Smooth muscle cell (in vitro differentiated cells): ENCODE results near the gene STAT5A. TPM values are rescaled to one million over a fixed set of nuclear protein-coding genes. Genes with fewer than 3 reads are reported as not detected.

ENCODE experiments used
- DNase-seq: peaks from one replicate; lab custom pipeline; 2025; ENCODE audit not compliant: unreplicated experiment; lab: John Stamatoyannopoulos, UW
- H2AFZ ChIP-seq: fragments of 200-600 bp; sonication (generic); 2 replicates; pipeline ENCODE4 v1.6.0; 2016; ENCODE audit warnings: antibody characterized with exemption, low read depth, mild to moderate bottlenecking
- H3F3A ChIP-seq: fragments of 200-600 bp; sonication (generic); 2 replicates; pipeline ENCODE4 v1.6.0; 2017; ENCODE audit warnings: antibody characterized with exemption, low read depth
- H3K27ac ChIP-seq: fragments of 200-600 bp; sonication (generic); 2 replicates; pipeline ENCODE4 v1.5.1; 2016; ENCODE audit warnings: low read depth, mild to moderate bottlenecking
- H3K27me3 ChIP-seq: fragments of 200-600 bp; sonication (generic); 2 replicates; pipeline ENCODE4 v1.6.1; 2016; ENCODE audit warnings: low read depth, mild to moderate bottlenecking
- H3K36me3 ChIP-seq: fragments of 200-600 bp; sonication (generic); 2 replicates; pipeline ENCODE4 v1.5.1; 2016; ENCODE audit warnings: low read depth
- H3K4me1 ChIP-seq: fragments of 200-600 bp; sonication (generic); 2 replicates; pipeline ENCODE4 v1.5.1; 2016; ENCODE audit warnings: low read depth
- H3K4me2 ChIP-seq: fragments of 200-600 bp; sonication (generic); 2 replicates; pipeline ENCODE4 v1.6.0; 2016; ENCODE audit warnings: mild to moderate bottlenecking
- H3K4me3 ChIP-seq: fragments of 200-600 bp; sonication (generic); 2 replicates; pipeline ENCODE4 v1.5.1; 2016; ENCODE audit warnings: mild to moderate bottlenecking
- H3K79me2 ChIP-seq: fragments of 200-600 bp; sonication (generic); 2 replicates; pipeline ENCODE4 v1.6.0; 2016; ENCODE audit warnings: low read depth, mild to moderate bottlenecking
- H3K9ac ChIP-seq: fragments of 200-600 bp; sonication (generic); 2 replicates; pipeline ENCODE4 v1.6.0; 2016; ENCODE audit warnings: low read depth
- H3K9me3 ChIP-seq: fragments of 200-600 bp; sonication (generic); replicated peaks from 2 replicates; pipeline ENCODE4 v1.5.1; 2016; ENCODE audit warnings: low read depth
- H4K20me1 ChIP-seq: fragments of 200-600 bp; sonication (generic); 2 replicates; pipeline ENCODE4 v1.6.0; 2016; ENCODE audit warnings: low read depth
- CTCF ChIP-seq: fragments of 200-600 bp; sonication (generic); IDR thresholded peaks from 2 replicates; pipeline ENCODE4 v1.5.1; 2017; ENCODE audit warnings: borderline replicate concordance, mild to moderate bottlenecking, antibody characterized with exemption; ENCODE audit not compliant: insufficient read depth, poor library complexity, severe bottlenecking
- WGBS: methylation state at CpG from one replicate; pipeline ENCODE4 v1.1.7; 2016; ENCODE audit warnings: low lambda C conversion rate; 5-methylcytosine and 5-hydroxymethylcytosine counted together
- polyA plus RNA-seq: library from polyadenylated mRNA; unstranded; fragments of >200 nt; fragmentation: Nextera tagmentation; extraction: Ambion mirVana; gene quantifications from 2 replicates; pipeline ENCODE4 v1.2.1, GENCODE V29; 2016
- total RNA-seq: library from RNA; depleted of rRNA; stranded (reverse); fragments of >200 nt; gene quantifications from 2 replicates; pipeline ENCODE4 v1.2.3, GENCODE V29; 2014

Gene STAT5A
- total and polyA plus RNA-seq, 2 experiments from 2014 or later = 1.7 to 3.2 TPM

GRCh38 chr17:42337442-42337841 lies 49.1 kb downstream of the STAT5A start:
- Histone ChIP-seq H2AFZ (no peak overlapping the region), H3K4me3 (no peak overlapping the region), H3K36me3 (peaks cover 51% of the 10 kb centered on the region), H3K9ac (no peak overlapping the region), H3F3A (no peaks in the 10 kb centered on the region), H3K27ac (no peak overlapping the region), H3K9me3 (no peaks in the 10 kb centered on the region), H3K4me2 (no peak overlapping the region), H3K79me2 (no peaks in the 10 kb centered on the region), H3K27me3 (no peaks in the 10 kb centered on the region), H3K4me1 (no peaks in the 10 kb centered on the region), H4K20me1 (peaks cover 55% of the 10 kb centered on the region)
- no peak for TF ChIP-seq CTCF
- no peak for DNase-seq
- WGBS = 87% methylated on average over 15 of the region's 15 CpGs

- no peak for DNase-seq
- no peak overlapping the region for H2AFZ ChIP-seq
- no peak overlapping the region for H3K9ac ChIP-seq
- H3K4me1 ChIP-seq = no peaks in the 10 kb centered on the region
- peaks cover under 1% of the 10 kb centered on the region for H3K79me2 ChIP-seq
- H3K9me3 ChIP-seq = no peaks in the 10 kb centered on the region
- no peak overlapping the region for H3K4me3 ChIP-seq
- no peaks in the 10 kb centered on the region for H3K27me3 ChIP-seq
- H3K36me3 ChIP-seq = peaks cover 46% of the 10 kb centered on the region
- no peaks in the 10 kb centered on the region for H3F3A ChIP-seq
- 98% methylated on average over 4 of the region's 4 CpGs for WGBS
- no peak overlapping the region for H3K4me2 ChIP-seq
- H3K27ac ChIP-seq = no peak overlapping the region
- TF ChIP-seq CTCF = no peak
- peaks cover 64% of the 10 kb centered on the region for H4K20me1 ChIP-seq
Observed at GRCh38 chr17:42338427-42338985, 50.2 kb downstream of the STAT5A start.

- Histone ChIP-seq H3K9ac (no peak overlapping the region), H3K4me2 (no peak overlapping the region), H3K4me1 (no peaks in the 10 kb centered on the region), H4K20me1 (peaks cover 66% of the 10 kb centered on the region), H3K27me3 (no peaks in the 10 kb centered on the region), H3F3A (no peaks in the 10 kb centered on the region), H2AFZ (no peak overlapping the region), H3K79me2 (peaks cover 8% of the 10 kb centered on the region), H3K27ac (no peak overlapping the region), H3K9me3 (no peaks in the 10 kb centered on the region), H3K36me3 (peaks cover 48% of the 10 kb centered on the region), H3K4me3 (no peak overlapping the region)
- no peak for DNase-seq
- 97% methylated on average over 5 of the region's 5 CpGs for WGBS
- TF ChIP-seq CTCF = no peak
Observed at GRCh38 chr17:42339221-42339620, 50.9 kb downstream of the STAT5A start.

- no peaks in the 10 kb centered on the region for H3F3A ChIP-seq
- no peak overlapping the region for H2AFZ ChIP-seq
- H3K27ac ChIP-seq = no peak overlapping the region
- no peak for TF ChIP-seq CTCF
- DNase-seq = no peak
- H3K9ac ChIP-seq = no peak overlapping the region
- no peak overlapping the region for H3K4me3 ChIP-seq
- peaks cover 8% of the 10 kb centered on the region for H3K79me2 ChIP-seq
- H3K27me3 ChIP-seq = no peaks in the 10 kb centered on the region
- no peaks in the 10 kb centered on the region for H3K9me3 ChIP-seq
- H3K4me2 ChIP-seq = no peak overlapping the region
- peaks cover 66% of the 10 kb centered on the region for H4K20me1 ChIP-seq
- peaks cover 43% of the 10 kb centered on the region for H3K36me3 ChIP-seq
- no peaks in the 10 kb centered on the region for H3K4me1 ChIP-seq
Observed at GRCh38 chr17:42340691-42341127, 52.4 kb downstream of the STAT5A start.
